Caco-2 (cell line): ENCODE data around the gene CORO7. TPM values are rescaled to one million over a fixed set of nuclear protein-coding genes. Genes with fewer than 3 reads are reported as not detected.

Source experiments
- BruUV-seq: library from RNA; stranded (reverse); fragments of 400-500 nt; replicated peaks from 2 replicates; lab custom pipeline; 2021; lab: Mats Ljungman, UMichigan
- CTCF ChIA-PET: fragments of 300-600 bp; sonication (Branson Sonifier 250); formaldehyde crosslinking; loops from one replicate; lab custom pipeline; 2022; ENCODE audit warnings: antibody characterized with exemption; lab: Charles Lee
- POLR2A ChIA-PET: fragments of 300-600 bp; sonication (Branson Sonifier 250); formaldehyde crosslinking; loops from one replicate; lab custom pipeline; 2022; ENCODE audit warnings: antibody characterized with exemption; lab: Charles Lee
- DNase-seq, 2 experiments: peaks; one replicate each; pipeline versions ENCODE4 v3.0.0 to v3.0.0-alpha.2; 2020 to 2022
- H3K27me3 ChIP-seq: replicated peaks from 2 replicates; pipeline ENCODE4 v1.6.0; 2011; ENCODE audit warnings: low read length; ENCODE audit not compliant: control insufficient read depth, insufficient read depth
- H3K36me3 ChIP-seq: 2 replicates; pipeline ENCODE4 v1.5.1; 2011; ENCODE audit warnings: low read length; ENCODE audit not compliant: control insufficient read depth, insufficient read depth
- H3K4me1 ChIP-seq: fragments of 250-450 bp; sonication (Bioruptor Pico); 2 replicates; pipeline ENCODE4 v1.5.1; 2020; ENCODE audit warnings: mild to moderate bottlenecking
- H3K4me3 ChIP-seq: 2 replicates; pipeline ENCODE4 v1.5.1; 2011; ENCODE audit warnings: low read depth, mild to moderate bottlenecking, control low read depth, low read length
- H3K9me3 ChIP-seq: fragments of 250-450 bp; sonication (Bioruptor Pico); 2 replicates; pipeline ENCODE4 v1.5.1; 2020; ENCODE audit warnings: mild to moderate bottlenecking, moderate library complexity
- H3K27ac Mint-ChIP-seq: one replicate; pipeline ENCODE4 v1.8.0; 2022; ENCODE audit warnings: mixed read lengths; ENCODE audit not compliant: unreplicated experiment
- H3K27me3 Mint-ChIP-seq: one replicate; pipeline ENCODE4 v1.8.0; 2022; ENCODE audit warnings: mixed read lengths; ENCODE audit not compliant: insufficient read depth, unreplicated experiment
- H3K36me3 Mint-ChIP-seq: one replicate; pipeline ENCODE4 v1.8.0; 2022; ENCODE audit warnings: mild to moderate bottlenecking, mixed read lengths; ENCODE audit not compliant: insufficient read depth, unreplicated experiment
- H3K4me1 Mint-ChIP-seq: one replicate; pipeline ENCODE4 v1.8.0; 2022; ENCODE audit warnings: low read depth, mixed read lengths; ENCODE audit not compliant: unreplicated experiment
- H3K4me3 Mint-ChIP-seq: one replicate; pipeline ENCODE4 v1.8.0; 2022; ENCODE audit warnings: mild to moderate bottlenecking, moderate library complexity, mixed read lengths; ENCODE audit not compliant: unreplicated experiment
- H3K9me3 Mint-ChIP-seq: one replicate; pipeline ENCODE4 v1.8.0; 2022; ENCODE audit warnings: mixed read lengths; ENCODE audit not compliant: unreplicated experiment
- intact Hi-C: fragments of 100-400 bp; cut with micrococcal nuclease; formaldehyde crosslinking; loops from one replicate; pipeline ENCODE4 v1.10.0; 2022; ENCODE audit not compliant: unreplicated experiment
- total RNA-seq: library from RNA; stranded (reverse); gene quantifications from 2 replicates; pipeline ENCODE4 v1.2.3, GENCODE V29; 2022
- TF ChIP-seq, protein P1 (sequence below), 2 experiments: fragments of 200-600 bp in 1 of 2; IDR thresholded peaks; 1 replicate in 1 of 2; 2 replicates in 1 of 2; pipeline versions ENCODE4 v1.5.1 to v1.8.0; 2011 to 2022; ENCODE audit warnings: antibody characterized with exemption in 1 of 2, control low read depth in 1 of 2, inconsistent platforms in 1 of 2, low read depth in 1 of 2, low read length in 1 of 2, mild to moderate bottlenecking in 1 of 2, moderate library complexity in 1 of 2; ENCODE audit not compliant: insufficient read depth in 1 of 2, severe bottlenecking in 1 of 2, unreplicated experiment in 1 of 2

CORO7 gene
- total RNA-seq, 1 experiment from 2014 or later = 23.1 TPM

- CTCF ChIA-PET = interaction anchor here (0.8 to 1.3 kb wide), 2 partner anchors 40 to 60 kb away, joined by 3 to 5 read pairs; no protein-coding TSS in a partner anchor
- H3K4me1 ChIP-seq = peaks cover 38% of the 10 kb centered on the region
- H3K4me3 Mint-ChIP-seq = peak overlapping the region; percentile 97
Measured at GRCh38 chr16:4313563-4314531, 102.5 kb downstream of the CORO7 start.

DNA sequence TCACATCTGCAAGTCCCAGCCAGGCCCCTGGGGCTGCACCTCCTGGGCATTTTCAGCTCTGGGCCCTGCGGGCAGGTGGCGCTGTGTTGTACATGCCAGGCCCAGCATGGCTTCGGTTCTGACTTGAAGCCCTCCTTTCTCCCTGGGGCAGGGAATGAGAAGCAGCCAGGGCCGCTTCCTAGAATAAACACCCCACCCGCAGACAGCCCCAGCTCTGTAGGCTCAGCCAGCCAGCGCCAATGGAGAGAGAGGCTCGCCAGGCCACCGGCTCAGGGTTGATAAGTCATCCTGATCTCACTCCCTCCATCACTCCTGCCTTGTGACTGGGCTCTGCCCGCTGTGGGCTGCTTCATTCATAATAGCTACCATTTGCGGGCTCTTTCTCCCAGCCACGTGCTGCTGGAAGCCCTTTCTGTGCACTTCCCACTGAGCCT is 106.5 kb downstream of the CORO7 start:
- TF ChIP-seq, protein P1, sequence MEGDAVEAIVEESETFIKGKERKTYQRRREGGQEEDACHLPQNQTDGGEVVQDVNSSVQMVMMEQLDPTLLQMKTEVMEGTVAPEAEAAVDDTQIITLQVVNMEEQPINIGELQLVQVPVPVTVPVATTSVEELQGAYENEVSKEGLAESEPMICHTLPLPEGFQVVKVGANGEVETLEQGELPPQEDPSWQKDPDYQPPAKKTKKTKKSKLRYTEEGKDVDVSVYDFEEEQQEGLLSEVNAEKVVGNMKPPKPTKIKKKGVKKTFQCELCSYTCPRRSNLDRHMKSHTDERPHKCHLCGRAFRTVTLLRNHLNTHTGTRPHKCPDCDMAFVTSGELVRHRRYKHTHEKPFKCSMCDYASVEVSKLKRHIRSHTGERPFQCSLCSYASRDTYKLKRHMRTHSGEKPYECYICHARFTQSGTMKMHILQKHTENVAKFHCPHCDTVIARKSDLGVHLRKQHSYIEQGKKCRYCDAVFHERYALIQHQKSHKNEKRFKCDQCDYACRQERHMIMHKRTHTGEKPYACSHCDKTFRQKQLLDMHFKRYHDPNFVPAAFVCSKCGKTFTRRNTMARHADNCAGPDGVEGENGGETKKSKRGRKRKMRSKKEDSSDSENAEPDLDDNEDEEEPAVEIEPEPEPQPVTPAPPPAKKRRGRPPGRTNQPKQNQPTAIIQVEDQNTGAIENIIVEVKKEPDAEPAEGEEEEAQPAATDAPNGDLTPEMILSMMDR (IDR thresholded peaks at IDR 0.05; ENCODE audit: insufficient read depth in 1 of 2, low read depth in 1 of 2, low read length in 1 of 2, severe bottlenecking in 1 of 2, unreplicated experiment in 1 of 2) = peak in 1 of 2 experiments; percentile 16
- Mint-ChIP-seq H3K27ac (no peak overlapping the region), H3K36me3 (peaks cover 19% of the 10 kb centered on the region), H3K9me3 (no peaks in the 10 kb centered on the region), H3K4me1 (peaks cover 17% of the 10 kb centered on the region), H3K27me3 (no peaks in the 10 kb centered on the region), H3K4me3 (no peak overlapping the region)
- ChIA-PET CTCF (interaction anchor here (0.6 to 1.1 kb wide), 5 partner anchors 11 to 295 kb away, joined by 3 to 8 read pairs (median 4); no protein-coding TSS in a partner anchor), POLR2A (no interaction called here)
- H3K4me1 ChIP-seq = peaks cover 21% of the 10 kb centered on the region
- no peaks in the 10 kb centered on the region for H3K9me3 ChIP-seq
- no peaks in the 10 kb centered on the region for H3K27me3 ChIP-seq
- intact Hi-C loops = no loop called here
- no TSS peak for BruUV-seq
- peak in 1 of 2 experiments; percentile 48 for DNase-seq
- no peak overlapping the region for H3K4me3 ChIP-seq
- H3K36me3 ChIP-seq = no peaks in the 10 kb centered on the region

More at GRCh38 chr16:4313563-4314531, 102.5 kb downstream of the CORO7 start:
- Histone ChIP-seq H3K4me3 (peak overlapping the region; percentile 83), H3K9me3 (no peaks in the 10 kb centered on the region), H3K27me3 (no peaks in the 10 kb centered on the region), H3K36me3 (no peaks in the 10 kb centered on the region)
- H3K27ac Mint-ChIP-seq = peak overlapping the region; percentile 99
- peaks cover 12% of the 10 kb centered on the region for H3K4me1 Mint-ChIP-seq
- H3K36me3 Mint-ChIP-seq = peaks cover 12% of the 10 kb centered on the region
- no peaks in the 10 kb centered on the region for H3K9me3 Mint-ChIP-seq
- TF ChIP-seq, protein P1 (IDR thresholded peaks at IDR 0.05; ENCODE audit: insufficient read depth in 1 of 2, low read depth in 1 of 2, low read length in 1 of 2, severe bottlenecking in 1 of 2, unreplicated experiment in 1 of 2) = peak; percentile 70 to 90
- BruUV-seq = no TSS peak
- POLR2A ChIA-PET = no interaction called here
- intact Hi-C loops = loop anchor here (1.0 to 2.0 kb wide), 2 partner anchors 17 to 41 kb away; partner anchors contain the start of gene TFAP4
- DNase-seq = peak; percentile 92 to 95
- no peaks in the 10 kb centered on the region for H3K27me3 Mint-ChIP-seq

DNA sequence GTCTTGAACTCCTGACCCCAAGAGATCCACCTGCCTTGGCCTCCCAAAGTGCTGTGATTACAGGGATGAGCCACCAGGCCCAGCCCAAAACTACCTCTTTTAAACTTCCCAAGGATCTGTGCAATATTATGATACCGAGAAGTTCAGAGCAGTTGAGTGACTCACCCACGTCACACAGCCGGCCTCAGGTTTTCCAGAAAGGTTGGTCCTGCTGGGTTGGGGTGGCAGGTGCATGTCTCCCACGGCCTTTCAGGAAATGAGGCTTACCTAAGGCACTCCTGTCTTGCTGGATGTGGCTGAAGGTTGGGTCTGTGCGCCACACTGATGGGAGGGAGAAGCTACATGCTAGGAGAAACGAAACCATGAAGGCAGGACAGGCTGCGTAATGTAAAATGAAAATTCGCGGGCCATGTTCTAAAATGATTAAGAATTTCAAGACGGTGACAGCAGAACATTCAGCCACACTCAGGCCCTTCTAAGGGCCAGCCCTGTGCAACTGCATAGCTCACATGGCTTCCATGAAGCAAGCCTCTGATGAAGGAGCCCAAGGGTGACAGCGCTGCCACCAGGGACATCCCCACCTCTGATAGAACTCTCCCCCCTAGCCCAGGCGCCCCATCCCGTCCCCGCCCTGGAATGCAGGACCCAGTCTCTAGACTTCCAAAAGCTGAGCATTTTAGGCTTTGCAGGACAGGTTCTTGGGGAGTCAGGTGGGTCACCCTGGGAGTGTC is 107.1 kb downstream of the CORO7 start:
- Histone ChIP-seq H3K9me3 (no peaks in the 10 kb centered on the region), H3K4me1 (peaks cover 21% of the 10 kb centered on the region), H3K36me3 (no peaks in the 10 kb centered on the region), H3K4me3 (no peak overlapping the region), H3K27me3 (no peaks in the 10 kb centered on the region)
- DNase-seq = no peak
- Mint-ChIP-seq H3K27ac (no peak overlapping the region), H3K36me3 (peaks cover 13% of the 10 kb centered on the region), H3K9me3 (no peaks in the 10 kb centered on the region), H3K27me3 (no peaks in the 10 kb centered on the region), H3K4me1 (peaks cover 11% of the 10 kb centered on the region), H3K4me3 (no peak overlapping the region)
- BruUV-seq = no TSS peak
- TF ChIP-seq, protein P1 (IDR thresholded peaks at IDR 0.05; ENCODE audit: insufficient read depth in 1 of 2, low read depth in 1 of 2, low read length in 1 of 2, severe bottlenecking in 1 of 2, unreplicated experiment in 1 of 2) = no peak
- POLR2A ChIA-PET = no interaction called here
- CTCF ChIA-PET = interaction anchor here (0.6 to 1.1 kb wide), 7 partner anchors 10 to 178 kb away, joined by 3 to 8 read pairs (median 5); partner anchors contain the start of gene TFAP4
- intact Hi-C loops = no loop called here
